ENCODE results near the gene TGFB2.

Gene TGFB2

GRCh38 chr1:218421531-218421930, 76.4 kb downstream of the TGFB2 start:
- Histone ChIP-seq H3K4ac (ENCODE audit: low read depth in 1 of 2, low read length in 2 of 2) (no peak overlapping the region), H4K91ac (ENCODE audit: low read length) (no peak overlapping the region), H3K36me3 (ENCODE audit: control insufficient read depth in 1 of 2, insufficient read depth in 2 of 2, low read depth in 1 of 2, low read length in 2 of 2) (peaks cover 0 to 23% of the 10 kb centered on the region in 2 experiments), H2AK5ac (ENCODE audit: low read length, severe bottlenecking) (no peak overlapping the region), H3K14ac (ENCODE audit: low read length in 2 of 2) (no peak overlapping the region), H3K18ac (ENCODE audit: low read depth in 1 of 2, low read length in 2 of 2) (no peak overlapping the region), H3K27ac (ENCODE audit: low read length, poor library complexity, severe bottlenecking) (no peak overlapping the region), H3K9me3 (ENCODE audit: control insufficient read depth, low read length) (no peaks in the 10 kb centered on the region), H2AFZ (ENCODE audit: low read depth, low read length) (no peak overlapping the region), H3K27me3 (ENCODE audit: control insufficient read depth in 1 of 2, insufficient read depth in 1 of 2, low read length in 2 of 2) (no peaks in the 10 kb centered on the region), H2BK5ac (ENCODE audit: low read depth, low read length, poor library complexity, severe bottlenecking) (no peak overlapping the region), H4K8ac (ENCODE audit: low read length) (no peak overlapping the region), H2BK15ac (ENCODE audit: low read depth, poor library complexity, severe bottlenecking) (no peak overlapping the region), H3K9ac (ENCODE audit: low read length) (no peak overlapping the region), H3K4me1 (ENCODE audit: control insufficient read depth, insufficient read depth, low read depth, low read length) (peaks cover 2% of the 10 kb centered on the region), H3K23ac (ENCODE audit: low read length in 2 of 2) (no peak overlapping the region), H2BK120ac (ENCODE audit: low read depth, low read length) (no peak overlapping the region), H3K79me1 (replicated peaks; ENCODE audit: low read length, poor library complexity, severe bottlenecking) (peaks cover 26% of the 10 kb centered on the region), H3K4me2 (ENCODE audit: low read length, poor library complexity, severe bottlenecking) (no peak overlapping the region), H3K4me3 (ENCODE audit: insufficient read depth in 1 of 2, low read depth in 1 of 2, low read length in 2 of 2) (no peak overlapping the region), H2BK12ac (ENCODE audit: low read length in 2 of 2) (no peak overlapping the region)
- no peak for DNase-seq

GRCh38 chr1:218424502-218424901, 79.4 kb downstream of the TGFB2 start:
- H3K4me3 ChIP-seq (ENCODE audit: insufficient read depth in 1 of 2, low read depth in 1 of 2, low read length in 2 of 2) = no peak overlapping the region
- no peak overlapping the region for H4K91ac ChIP-seq (ENCODE audit: low read length)
- H3K27ac ChIP-seq (ENCODE audit: low read length, poor library complexity, severe bottlenecking) = no peak overlapping the region
- no peak overlapping the region for H3K14ac ChIP-seq (ENCODE audit: low read length in 2 of 2)
- H3K9me3 ChIP-seq (ENCODE audit: control insufficient read depth, low read length) = no peaks in the 10 kb centered on the region
- H3K9ac ChIP-seq (ENCODE audit: low read length) = no peak overlapping the region
- peaks cover 0 to 7% of the 10 kb centered on the region in 2 experiments for H3K36me3 ChIP-seq (ENCODE audit: control insufficient read depth in 1 of 2, insufficient read depth in 2 of 2, low read depth in 1 of 2, low read length in 2 of 2)
- H2BK15ac ChIP-seq (ENCODE audit: low read depth, poor library complexity, severe bottlenecking) = no peak overlapping the region
- H2BK5ac ChIP-seq (ENCODE audit: low read depth, low read length, poor library complexity, severe bottlenecking) = no peak overlapping the region
- H3K79me1 ChIP-seq (replicated peaks; ENCODE audit: low read length, poor library complexity, severe bottlenecking) = peaks cover 18% of the 10 kb centered on the region
- H2BK120ac ChIP-seq (ENCODE audit: low read depth, low read length) = no peak overlapping the region
- H4K8ac ChIP-seq (ENCODE audit: low read length) = no peak overlapping the region
- no peak overlapping the region for H2AK5ac ChIP-seq (ENCODE audit: low read length, severe bottlenecking)
- peaks cover 2% of the 10 kb centered on the region for H3K4me1 ChIP-seq (ENCODE audit: control insufficient read depth, insufficient read depth, low read depth, low read length)
- no peak overlapping the region for H3K4ac ChIP-seq (ENCODE audit: low read depth in 1 of 2, low read length in 2 of 2)
- no peak overlapping the region for H3K4me2 ChIP-seq (ENCODE audit: low read length, poor library complexity, severe bottlenecking)
- no peak overlapping the region for H3K18ac ChIP-seq (ENCODE audit: low read depth in 1 of 2, low read length in 2 of 2)
- no peaks in the 10 kb centered on the region for H3K27me3 ChIP-seq (ENCODE audit: control insufficient read depth in 1 of 2, insufficient read depth in 1 of 2, low read length in 2 of 2)
- no peak overlapping the region for H3K23ac ChIP-seq (ENCODE audit: low read length in 2 of 2)
- no peak overlapping the region for H2BK12ac ChIP-seq (ENCODE audit: low read length in 2 of 2)
- no peak for DNase-seq
- H2AFZ ChIP-seq (ENCODE audit: low read depth, low read length) = no peak overlapping the region

GRCh38 chr1:218425647-218426342, 80.7 kb downstream of the TGFB2 start:
- H2AK5ac ChIP-seq (ENCODE audit: low read length, severe bottlenecking) = no peak overlapping the region
- no peak overlapping the region for H3K18ac ChIP-seq (ENCODE audit: low read depth in 1 of 2, low read length in 2 of 2)
- 73% methylated on average over 3 of the region's 5 CpGs for WGBS
- H3K4ac ChIP-seq (ENCODE audit: low read depth in 1 of 2, low read length in 2 of 2) = no peak overlapping the region
- no peak overlapping the region for H2BK15ac ChIP-seq (ENCODE audit: low read depth, poor library complexity, severe bottlenecking)
- peak overlapping the region; percentile 42 for H3K9ac ChIP-seq (ENCODE audit: low read length)
- no peak overlapping the region for H2BK120ac ChIP-seq (ENCODE audit: low read depth, low read length)
- no peak overlapping the region for H2BK5ac ChIP-seq (ENCODE audit: low read depth, low read length, poor library complexity, severe bottlenecking)
- H2BK12ac ChIP-seq (ENCODE audit: low read length in 2 of 2) = no peak overlapping the region
- H3K79me1 ChIP-seq (replicated peaks; ENCODE audit: low read length, poor library complexity, severe bottlenecking) = peaks cover 14% of the 10 kb centered on the region
- H3K27ac ChIP-seq (ENCODE audit: low read length, poor library complexity, severe bottlenecking) = no peak overlapping the region
- H3K4me2 ChIP-seq (ENCODE audit: low read length, poor library complexity, severe bottlenecking) = no peak overlapping the region
- H4K8ac ChIP-seq (ENCODE audit: low read length) = no peak overlapping the region
- H4K91ac ChIP-seq (ENCODE audit: low read length) = no peak overlapping the region
- no peak overlapping the region for H2AFZ ChIP-seq (ENCODE audit: low read depth, low read length)
- H3K27me3 ChIP-seq (ENCODE audit: control insufficient read depth in 1 of 2, insufficient read depth in 1 of 2, low read length in 2 of 2) = no peaks in the 10 kb centered on the region
- peaks cover 2% of the 10 kb centered on the region for H3K4me1 ChIP-seq (ENCODE audit: control insufficient read depth, insufficient read depth, low read depth, low read length)
- peak overlapping the region in 1 of 2 experiments; percentile 21 for H3K4me3 ChIP-seq (ENCODE audit: insufficient read depth in 1 of 2, low read depth in 1 of 2, low read length in 2 of 2)
- no peaks in the 10 kb centered on the region for H3K9me3 ChIP-seq (ENCODE audit: control insufficient read depth, low read length)
- peaks cover 0 to 7% of the 10 kb centered on the region in 2 experiments for H3K36me3 ChIP-seq (ENCODE audit: control insufficient read depth in 1 of 2, insufficient read depth in 2 of 2, low read depth in 1 of 2, low read length in 2 of 2)
- peak; percentile 48 for DNase-seq
- no peak overlapping the region for H3K23ac ChIP-seq (ENCODE audit: low read length in 2 of 2)
- no peak overlapping the region for H3K14ac ChIP-seq (ENCODE audit: low read length in 2 of 2)

GRCh38 chr1:218426343-218426657, 81.2 kb downstream of the TGFB2 start:
- peak; percentile 26 for DNase-seq
- no CpG with 5 or more reads among the region's 1 CpG for WGBS
- Histone ChIP-seq H4K8ac (ENCODE audit: low read length) (no peak overlapping the region), H3K23ac (ENCODE audit: low read length in 2 of 2) (no peak overlapping the region), H2BK120ac (ENCODE audit: low read depth, low read length) (no peak overlapping the region), H3K4me2 (ENCODE audit: low read length, poor library complexity, severe bottlenecking) (no peak overlapping the region), H4K91ac (ENCODE audit: low read length) (no peak overlapping the region), H2AK5ac (ENCODE audit: low read length, severe bottlenecking) (no peak overlapping the region), H2AFZ (ENCODE audit: low read depth, low read length) (no peak overlapping the region), H3K9ac (ENCODE audit: low read length) (peak overlapping the region; percentile 42), H3K9me3 (ENCODE audit: control insufficient read depth, low read length) (no peaks in the 10 kb centered on the region), H3K4me3 (ENCODE audit: insufficient read depth in 1 of 2, low read depth in 1 of 2, low read length in 2 of 2) (no peak overlapping the region), H2BK12ac (ENCODE audit: low read length in 2 of 2) (no peak overlapping the region), H3K27ac (ENCODE audit: low read length, poor library complexity, severe bottlenecking) (no peak overlapping the region), H3K4ac (ENCODE audit: low read depth in 1 of 2, low read length in 2 of 2) (no peak overlapping the region), H3K4me1 (ENCODE audit: control insufficient read depth, insufficient read depth, low read depth, low read length) (peaks cover 2% of the 10 kb centered on the region), H2BK5ac (ENCODE audit: low read depth, low read length, poor library complexity, severe bottlenecking) (no peak overlapping the region), H2BK15ac (ENCODE audit: low read depth, poor library complexity, severe bottlenecking) (no peak overlapping the region), H3K14ac (ENCODE audit: low read length in 2 of 2) (no peak overlapping the region), H3K36me3 (ENCODE audit: control insufficient read depth in 1 of 2, insufficient read depth in 2 of 2, low read depth in 1 of 2, low read length in 2 of 2) (peaks cover 0 to 7% of the 10 kb centered on the region in 2 experiments), H3K27me3 (ENCODE audit: control insufficient read depth in 1 of 2, insufficient read depth in 1 of 2, low read length in 2 of 2) (no peaks in the 10 kb centered on the region), H3K79me1 (replicated peaks; ENCODE audit: low read length, poor library complexity, severe bottlenecking) (peaks cover 14% of the 10 kb centered on the region), H3K18ac (ENCODE audit: low read depth in 1 of 2, low read length in 2 of 2) (no peak overlapping the region)

All from mesenchymal stem cell (in vitro differentiated cells and primary cell).